ENCODE results near the gene MALT1.

Gene MALT1

GRCh38 chr18:58633874-58634273, 37.4 kb upstream of the MALT1 start:
- H3K9ac ChIP-seq (ENCODE audit: low read length): no peak overlapping the region
- TF ChIP-seq CTCF (IDR thresholded peaks at IDR 0.05; ENCODE audit: insufficient read depth, low read length, poor library complexity, severe bottlenecking) (no peak), EZH2phosphoT487 (conservative IDR thresholded peaks at IDR 0.05; ENCODE audit: low read length) (no peak)
- H3K27me3 ChIP-seq (ENCODE audit: low read length): no peaks in the 10 kb centered on the region
- H2AFZ ChIP-seq (ENCODE audit: low read depth, low read length, severe bottlenecking): no peak overlapping the region
- H3F3A ChIP-seq (ENCODE audit: insufficient read depth): no peaks in the 10 kb centered on the region
- H3K4me3 ChIP-seq (ENCODE audit: insufficient read depth, low read length, poor library complexity, severe bottlenecking): no peak overlapping the region
- no peaks in the 10 kb centered on the region for H3K9me3 ChIP-seq (ENCODE audit: insufficient read depth, low read length)
- no peaks in the 10 kb centered on the region for H4K20me1 ChIP-seq (ENCODE audit: low read depth, low read length)
- H3K27ac ChIP-seq (ENCODE audit: low read depth, low read length): no peak overlapping the region
- no peaks in the 10 kb centered on the region for H3K36me3 ChIP-seq (ENCODE audit: low read length)
- H3K4me2 ChIP-seq (ENCODE audit: low read depth, low read length, poor library complexity, severe bottlenecking): no peak overlapping the region
- no peaks in the 10 kb centered on the region for H3K79me2 ChIP-seq (ENCODE audit: insufficient read depth, low read length)
- H3K9me2 ChIP-seq (replicated peaks; ENCODE audit: insufficient read depth, low read length): no peaks in the 10 kb centered on the region

DNA sequence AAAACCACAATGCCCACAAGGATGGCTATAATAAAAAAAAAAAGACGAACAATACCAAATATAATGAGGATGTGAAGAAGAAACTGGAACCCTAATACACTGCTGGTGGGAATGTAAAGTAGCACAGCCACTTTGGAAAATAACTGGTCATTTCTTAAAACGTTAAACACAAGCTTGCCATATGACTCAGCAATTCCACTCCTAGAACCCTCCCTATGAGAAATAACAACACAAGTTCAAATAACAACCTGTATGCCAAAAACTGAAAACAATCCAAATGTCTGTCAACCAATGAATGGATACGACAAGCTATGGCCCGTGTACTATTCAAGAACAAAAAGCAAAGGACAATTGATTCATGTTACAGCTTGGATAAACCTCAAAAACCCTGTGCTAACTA, 35.4 kb upstream of the MALT1 start:
- no peaks in the 10 kb centered on the region for H3K9me3 ChIP-seq (ENCODE audit: insufficient read depth, low read length)
- H3K4me2 ChIP-seq (ENCODE audit: low read depth, low read length, poor library complexity, severe bottlenecking): no peak overlapping the region
- no peak overlapping the region for H3K9ac ChIP-seq (ENCODE audit: low read length)
- H3K27me3 ChIP-seq (ENCODE audit: low read length): no peaks in the 10 kb centered on the region
- H3K36me3 ChIP-seq (ENCODE audit: low read length): no peaks in the 10 kb centered on the region
- H3F3A ChIP-seq (ENCODE audit: insufficient read depth): no peaks in the 10 kb centered on the region
- no peaks in the 10 kb centered on the region for H4K20me1 ChIP-seq (ENCODE audit: low read depth, low read length)
- no peak overlapping the region for H3K27ac ChIP-seq (ENCODE audit: low read depth, low read length)
- H2AFZ ChIP-seq (ENCODE audit: low read depth, low read length, severe bottlenecking): no peak overlapping the region
- H3K79me2 ChIP-seq (ENCODE audit: insufficient read depth, low read length): no peaks in the 10 kb centered on the region
- TF ChIP-seq CTCF (IDR thresholded peaks at IDR 0.05; ENCODE audit: insufficient read depth, low read length, poor library complexity, severe bottlenecking) (no peak), EZH2phosphoT487 (conservative IDR thresholded peaks at IDR 0.05; ENCODE audit: low read length) (no peak)
- H3K9me2 ChIP-seq (replicated peaks; ENCODE audit: insufficient read depth, low read length): no peaks in the 10 kb centered on the region
- H3K4me3 ChIP-seq (ENCODE audit: insufficient read depth, low read length, poor library complexity, severe bottlenecking): no peak overlapping the region

GRCh38 chr18:58637197-58637596, 34.1 kb upstream of the MALT1 start:
- H3K27me3 ChIP-seq (ENCODE audit: low read length): no peaks in the 10 kb centered on the region
- no peaks in the 10 kb centered on the region for H3K9me3 ChIP-seq (ENCODE audit: insufficient read depth, low read length)
- no peaks in the 10 kb centered on the region for H3K79me2 ChIP-seq (ENCODE audit: insufficient read depth, low read length)
- H3K4me2 ChIP-seq (ENCODE audit: low read depth, low read length, poor library complexity, severe bottlenecking): no peak overlapping the region
- H3K36me3 ChIP-seq (ENCODE audit: low read length): no peaks in the 10 kb centered on the region
- no peak overlapping the region for H2AFZ ChIP-seq (ENCODE audit: low read depth, low read length, severe bottlenecking)
- H4K20me1 ChIP-seq (ENCODE audit: low read depth, low read length): no peaks in the 10 kb centered on the region
- no peaks in the 10 kb centered on the region for H3K9me2 ChIP-seq (replicated peaks; ENCODE audit: insufficient read depth, low read length)
- TF ChIP-seq CTCF (IDR thresholded peaks at IDR 0.05; ENCODE audit: insufficient read depth, low read length, poor library complexity, severe bottlenecking) (no peak), EZH2phosphoT487 (conservative IDR thresholded peaks at IDR 0.05; ENCODE audit: low read length) (no peak)
- no peak overlapping the region for H3K4me3 ChIP-seq (ENCODE audit: insufficient read depth, low read length, poor library complexity, severe bottlenecking)
- no peak overlapping the region for H3K9ac ChIP-seq (ENCODE audit: low read length)
- no peak overlapping the region for H3K27ac ChIP-seq (ENCODE audit: low read depth, low read length)
- no peaks in the 10 kb centered on the region for H3F3A ChIP-seq (ENCODE audit: insufficient read depth)

DNA sequence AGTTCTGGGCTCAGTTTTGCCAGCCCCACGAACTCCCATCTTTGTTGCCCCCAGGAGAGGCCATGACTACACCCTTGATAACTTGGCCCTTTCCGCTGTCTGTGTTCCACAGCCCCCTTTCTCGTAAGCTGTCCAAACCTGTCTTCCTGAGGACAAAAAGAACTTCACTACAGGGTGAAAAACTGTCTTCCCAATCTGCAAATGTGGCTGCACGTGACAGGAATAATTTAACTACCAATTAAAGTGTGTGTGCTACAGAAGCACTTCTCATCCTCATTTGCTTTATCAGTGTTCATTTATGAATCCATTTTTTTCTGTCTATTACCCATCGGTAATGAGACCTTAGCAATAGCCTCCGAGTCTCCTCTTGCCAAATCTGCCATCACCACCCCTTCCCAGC, 33.3 kb upstream of the MALT1 start:
- Histone ChIP-seq H3K9me3 (ENCODE audit: insufficient read depth, low read length) (no peaks in the 10 kb centered on the region), H3K79me2 (ENCODE audit: insufficient read depth, low read length) (no peaks in the 10 kb centered on the region), H3K27me3 (ENCODE audit: low read length) (no peaks in the 10 kb centered on the region), H3K4me3 (ENCODE audit: insufficient read depth, low read length, poor library complexity, severe bottlenecking) (no peak overlapping the region), H3K9ac (ENCODE audit: low read length) (no peak overlapping the region), H3K4me2 (ENCODE audit: low read depth, low read length, poor library complexity, severe bottlenecking) (no peak overlapping the region), H2AFZ (ENCODE audit: low read depth, low read length, severe bottlenecking) (no peak overlapping the region), H3F3A (ENCODE audit: insufficient read depth) (no peaks in the 10 kb centered on the region), H4K20me1 (ENCODE audit: low read depth, low read length) (no peaks in the 10 kb centered on the region), H3K27ac (ENCODE audit: low read depth, low read length) (no peak overlapping the region), H3K9me2 (replicated peaks; ENCODE audit: insufficient read depth, low read length) (no peaks in the 10 kb centered on the region), H3K36me3 (ENCODE audit: low read length) (no peaks in the 10 kb centered on the region)
- no peak for TF ChIP-seq EZH2phosphoT487 (conservative IDR thresholded peaks at IDR 0.05; ENCODE audit: low read length)

Measured in SU-DHL-6 (cell line).